Neural progenitor cell (in vitro differentiated cells): Measurements from ENCODE around the gene CDC20B.

Experiments used
- EZH2 ChIP-seq: fragments of 200-600 bp; sonication (generic); IDR thresholded peaks from 2 replicates; pipeline ENCODE4 v1.6.1; 2017; ENCODE audit warnings: antibody characterized with exemption, mild to moderate bottlenecking, moderate library complexity
- TF ChIP-seq, protein P1 (sequence below): fragments of 200-600 bp; sonication (generic); IDR thresholded peaks from 2 replicates; pipeline ENCODE4 v1.5.1; 2017; ENCODE audit warnings: antibody characterized with exemption, mild to moderate bottlenecking

DNA sequence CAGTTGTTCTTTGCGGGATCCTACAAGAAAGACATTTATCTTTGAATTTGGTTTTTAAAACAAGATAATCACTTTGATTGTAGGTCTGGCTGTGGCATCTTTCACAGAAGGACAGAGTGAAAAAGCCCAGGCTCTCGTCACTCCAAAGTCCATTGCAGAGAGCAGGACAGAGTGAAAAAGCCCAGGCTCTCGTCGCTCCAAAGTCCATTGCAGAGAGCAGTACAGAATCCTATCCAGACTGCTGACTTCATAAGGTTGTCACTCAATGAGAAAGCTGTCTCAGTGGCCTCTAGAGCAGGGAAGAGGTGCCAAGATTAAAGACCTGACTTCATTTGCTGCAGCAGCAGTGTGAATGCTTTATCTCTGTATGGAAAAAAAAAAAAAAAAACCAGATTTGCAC lies 29.4 kb downstream of the CDC20B start:
- no peak for TF ChIP-seq EZH2
- TF ChIP-seq, protein P1, sequence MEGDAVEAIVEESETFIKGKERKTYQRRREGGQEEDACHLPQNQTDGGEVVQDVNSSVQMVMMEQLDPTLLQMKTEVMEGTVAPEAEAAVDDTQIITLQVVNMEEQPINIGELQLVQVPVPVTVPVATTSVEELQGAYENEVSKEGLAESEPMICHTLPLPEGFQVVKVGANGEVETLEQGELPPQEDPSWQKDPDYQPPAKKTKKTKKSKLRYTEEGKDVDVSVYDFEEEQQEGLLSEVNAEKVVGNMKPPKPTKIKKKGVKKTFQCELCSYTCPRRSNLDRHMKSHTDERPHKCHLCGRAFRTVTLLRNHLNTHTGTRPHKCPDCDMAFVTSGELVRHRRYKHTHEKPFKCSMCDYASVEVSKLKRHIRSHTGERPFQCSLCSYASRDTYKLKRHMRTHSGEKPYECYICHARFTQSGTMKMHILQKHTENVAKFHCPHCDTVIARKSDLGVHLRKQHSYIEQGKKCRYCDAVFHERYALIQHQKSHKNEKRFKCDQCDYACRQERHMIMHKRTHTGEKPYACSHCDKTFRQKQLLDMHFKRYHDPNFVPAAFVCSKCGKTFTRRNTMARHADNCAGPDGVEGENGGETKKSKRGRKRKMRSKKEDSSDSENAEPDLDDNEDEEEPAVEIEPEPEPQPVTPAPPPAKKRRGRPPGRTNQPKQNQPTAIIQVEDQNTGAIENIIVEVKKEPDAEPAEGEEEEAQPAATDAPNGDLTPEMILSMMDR, result no peak
